Posterior cingulate gyrus (tissue), 11 donors: ENCODE data around the gene TESMIN.

ENCODE experiments used
- DNase-seq, 10 donors: peaks; one replicate each; pipeline versions ENCODE4 v3.0.0 to v3.0.0-alpha.2; 2020 to 2021; ENCODE audit warnings: mixed read lengths in 3 of 10
- intact Hi-C: fragments of 100-400 bp; cut with DNase I; formaldehyde crosslinking; loops from one replicate; pipeline ENCODE4 v1.15.1; 2023

Gene TESMIN

GRCh38 chr11:68714060-68714856 lies 37.1 kb downstream of the TESMIN start:
- peak in 3 of 10 donors; percentile 19 to 75 (median 28) for DNase-seq
- intact Hi-C loops = no loop called here

DNA sequence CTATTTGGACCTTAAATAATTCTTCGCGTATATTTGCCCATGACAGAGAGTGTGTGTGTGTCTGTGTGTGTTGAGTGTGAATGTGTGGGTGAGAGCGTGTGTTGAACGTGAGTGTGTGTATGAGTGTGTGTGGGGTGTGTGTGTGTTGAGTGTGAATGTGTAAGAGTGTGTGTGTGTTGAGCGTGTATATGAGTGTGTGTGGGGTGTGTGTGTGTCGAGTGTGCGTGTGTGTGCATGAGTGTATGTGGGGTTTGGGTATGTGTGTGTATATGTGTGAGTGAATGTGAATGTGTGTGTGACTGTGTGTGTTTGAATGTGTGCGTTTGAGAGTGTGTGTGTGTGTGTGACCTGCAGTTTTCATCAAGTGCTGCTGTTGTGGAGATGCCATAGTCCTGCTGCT lies 40.2 kb downstream of the TESMIN start:
- no peak for DNase-seq
- intact Hi-C loops = no loop called here

GRCh38 chr11:68710409-68710808 lies 40.9 kb downstream of the TESMIN start:
- intact Hi-C loops = no loop called here

DNA sequence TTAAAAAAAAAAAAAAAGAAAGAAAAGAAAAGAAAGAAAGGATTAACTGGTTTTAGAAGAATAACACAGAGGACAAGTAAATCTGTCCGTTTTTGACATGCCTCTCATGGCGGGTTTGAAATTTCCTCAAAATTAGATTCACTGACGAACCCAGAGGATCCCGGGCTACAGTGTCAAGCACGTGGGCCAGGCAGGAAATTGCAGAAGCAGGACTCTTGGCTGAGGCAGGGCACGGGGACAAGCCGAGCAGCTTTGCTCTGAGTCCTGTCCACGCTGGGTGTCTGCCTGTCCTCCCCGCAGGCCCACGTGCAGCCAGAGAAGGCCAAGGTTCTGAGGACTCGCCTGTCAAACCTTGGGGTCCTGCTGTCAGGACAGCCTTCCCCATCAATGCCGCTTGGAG lies 42.3 kb downstream of the TESMIN start:
- intact Hi-C loops = no loop called here
- no peak for DNase-seq

More at GRCh38 chr11:68710409-68710808, 40.9 kb downstream of the TESMIN start:
- DNase-seq = no peak

DNA sequence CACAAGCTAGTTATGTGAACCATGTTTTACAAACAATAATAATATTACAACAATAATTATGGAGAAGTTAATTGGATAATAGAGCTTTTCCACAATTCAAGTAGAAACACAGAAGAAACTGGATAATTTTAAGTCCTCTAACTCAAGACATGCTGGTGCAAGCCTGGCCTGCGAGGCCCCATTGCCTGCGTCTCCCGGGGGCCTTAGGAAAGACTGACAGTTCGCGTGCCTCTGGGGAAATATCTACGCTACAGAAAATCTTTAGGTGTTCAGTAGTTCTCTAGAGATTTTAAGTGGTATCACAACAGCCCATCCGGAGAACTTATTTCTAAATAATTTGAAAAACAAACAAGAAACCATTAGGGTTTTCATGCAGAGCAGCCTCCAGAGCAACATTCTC lies 43.8 kb downstream of the TESMIN start:
- DNase-seq = no peak
- intact Hi-C loops = no loop called here

- intact Hi-C loops = no loop called here
- no peak for DNase-seq
Measured at GRCh38 chr11:68704887-68705286, 46.4 kb downstream of the TESMIN start.

DNA sequence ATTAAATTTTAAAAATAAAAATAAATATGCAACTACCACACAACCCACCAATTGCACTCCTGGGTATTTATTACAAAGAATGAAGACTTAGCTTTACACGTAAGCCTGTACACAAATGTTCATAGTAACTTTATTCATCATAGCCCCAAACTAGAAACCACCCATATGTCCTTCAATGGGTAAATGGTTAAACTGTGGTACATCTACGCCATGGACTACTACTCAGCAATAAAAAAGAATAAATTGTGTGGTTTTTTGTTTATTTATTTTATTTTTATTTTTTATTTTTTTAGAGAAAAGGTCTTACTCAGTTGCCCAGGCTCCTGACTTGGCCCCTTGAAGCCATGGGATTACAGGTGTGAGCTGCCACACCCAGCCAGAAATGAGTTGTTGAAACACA lies 52.3 kb downstream of the TESMIN start:
- intact Hi-C loops = no loop called here
- no peak for DNase-seq

DNA sequence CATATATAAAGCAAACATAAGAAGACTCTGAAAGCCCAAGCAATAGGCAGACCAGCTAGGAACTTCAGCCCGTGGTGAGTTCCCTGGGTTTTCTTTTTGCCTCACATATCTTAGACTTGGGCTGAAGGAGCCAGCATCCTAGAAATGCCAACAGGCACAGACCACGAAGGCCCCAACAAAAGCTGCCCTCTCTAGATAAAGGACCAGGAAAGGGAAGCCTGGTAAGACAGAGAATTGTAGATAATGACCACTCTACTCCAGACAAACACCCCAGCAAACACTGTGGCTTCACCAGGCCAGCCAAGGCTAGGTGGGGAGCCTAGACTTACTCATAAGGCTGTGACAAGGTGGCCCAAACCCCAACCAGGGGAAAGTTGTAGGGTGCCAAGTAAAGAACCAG lies 55.8 kb downstream of the TESMIN start:
- DNase-seq = no peak
- intact Hi-C loops = no loop called here

GRCh38 chr11:68694431-68695297 lies 56.7 kb downstream of the TESMIN start:
- intact Hi-C loops = no loop called here
- DNase-seq = no peak

GRCh38 chr11:68693484-68693882 lies 57.8 kb downstream of the TESMIN start:
- intact Hi-C loops = no loop called here
- peak in 1 of 10 donors; percentile 42 for DNase-seq

DNA sequence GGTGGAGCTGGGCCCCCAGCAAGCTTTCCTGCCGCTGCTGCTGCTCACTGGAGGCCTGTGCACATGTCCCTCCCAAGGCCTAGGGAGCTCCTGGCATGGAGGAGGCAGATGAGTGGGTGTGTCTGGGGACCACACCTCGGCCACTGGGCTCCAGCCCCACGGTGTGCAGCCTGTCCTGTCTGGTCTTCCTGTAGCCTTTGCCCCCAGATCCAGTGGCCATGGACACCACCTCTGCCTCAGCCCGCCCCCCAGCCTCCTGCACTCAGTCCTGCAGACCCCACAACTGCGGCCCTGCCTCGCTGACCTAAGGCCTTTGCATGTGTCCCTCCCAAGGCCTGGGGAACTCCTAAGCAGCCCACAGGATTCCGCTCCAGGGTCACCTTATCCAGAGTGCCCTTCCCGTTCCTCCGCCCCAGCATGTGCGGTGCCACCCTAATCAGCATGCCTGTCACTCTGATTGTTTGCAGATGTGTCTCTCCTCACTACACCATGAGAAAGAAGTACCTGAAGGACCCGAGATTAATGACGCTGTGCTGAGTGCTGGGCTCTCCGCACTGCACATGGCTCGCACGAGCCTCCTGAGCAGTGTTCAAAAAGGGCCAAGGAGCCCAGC lies 58.3 kb downstream of the TESMIN start:
- DNase-seq = peak in 1 of 10 donors; percentile 67
- intact Hi-C loops = no loop called here

DNA sequence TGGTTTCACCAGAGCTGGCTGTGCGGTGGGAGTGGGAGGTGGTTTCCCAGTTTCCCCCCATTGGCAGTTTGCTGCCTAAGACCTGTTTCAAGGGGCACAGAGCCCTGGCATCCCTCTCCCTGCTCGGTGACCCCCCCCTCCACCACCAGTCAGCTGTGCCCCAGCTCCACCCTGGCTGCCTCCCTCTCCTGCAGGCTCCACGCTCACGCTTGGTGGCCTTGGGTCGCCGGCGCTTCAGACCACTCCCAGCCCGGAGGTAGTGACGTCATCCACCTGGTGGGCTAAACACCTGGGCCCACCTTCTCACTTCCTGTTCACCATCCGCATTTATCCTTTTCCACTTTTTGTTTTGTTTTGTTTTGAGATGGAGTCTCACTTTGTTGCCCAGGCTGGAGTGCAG lies 59.2 kb downstream of the TESMIN start:
- DNase-seq = peak in 1 of 10 donors; percentile 63
- intact Hi-C loops = no loop called here

GRCh38 chr11:68691402-68691784 lies 59.9 kb downstream of the TESMIN start:
- intact Hi-C loops = no loop called here
- no peak for DNase-seq

DNA sequence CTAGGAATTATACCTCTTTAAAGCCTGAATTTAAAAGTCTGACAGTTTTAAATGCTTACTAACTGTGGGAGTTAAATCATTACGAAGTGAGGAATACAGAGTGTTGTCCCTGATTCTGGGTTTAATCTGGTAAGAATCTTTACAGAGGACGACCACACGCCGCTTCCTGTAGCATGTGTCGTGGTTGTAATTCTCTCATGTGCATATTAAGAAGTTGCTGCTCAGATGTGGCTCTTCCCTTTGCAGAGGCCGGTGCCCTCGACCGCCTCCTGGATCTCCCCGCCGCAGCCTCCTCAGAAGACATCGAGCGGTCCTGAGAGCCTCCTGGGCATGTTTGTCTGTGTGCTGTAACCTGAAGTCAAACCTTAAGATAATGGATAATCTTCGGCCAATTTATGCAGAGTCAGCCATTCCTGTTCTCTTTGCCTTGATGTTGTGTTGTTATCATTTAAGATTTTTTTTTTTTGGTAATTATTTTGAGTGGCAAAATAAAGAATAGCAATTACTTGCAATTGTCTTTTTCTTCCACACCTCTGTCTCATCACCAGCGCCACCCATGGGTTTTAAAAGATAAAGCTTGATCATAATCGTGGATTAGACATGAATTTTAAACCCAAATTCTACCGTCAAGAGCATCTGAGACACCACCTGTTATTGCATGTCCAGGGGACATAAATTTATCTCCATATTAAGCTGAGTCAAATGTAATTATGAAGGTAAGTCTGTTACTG lies 60.5 kb downstream of the TESMIN start:
- intact Hi-C loops = no loop called here
- peak in 1 of 10 donors; percentile 6 for DNase-seq

GRCh38 chr11:68689737-68690625 lies 61.3 kb downstream of the TESMIN start:
- DNase-seq = peak in 1 of 10 donors; percentile 59
- intact Hi-C loops = no loop called here

DNA sequence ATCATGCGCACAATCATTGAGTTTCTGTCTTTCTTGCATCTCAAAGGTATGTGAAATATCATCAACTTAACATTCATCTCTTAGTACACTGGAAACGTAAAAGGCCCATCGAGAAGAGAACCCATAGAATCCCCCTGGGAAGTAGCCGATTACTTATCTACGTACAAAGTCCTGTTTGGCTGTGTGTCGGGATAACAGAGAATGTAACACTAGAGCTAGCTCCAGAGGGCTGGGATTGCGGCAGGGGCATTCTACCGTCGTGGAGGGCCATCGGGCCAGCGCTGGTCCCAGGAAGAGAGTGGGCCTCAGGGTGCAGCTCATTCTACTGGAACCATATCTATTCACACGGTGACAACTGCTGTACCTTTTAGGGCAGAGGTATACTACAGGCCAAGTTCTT lies 62.4 kb downstream of the TESMIN start:
- intact Hi-C loops = no loop called here
- peak in 1 of 10 donors; percentile 19 for DNase-seq

- intact Hi-C loops = no loop called here
- DNase-seq = peak in 1 of 10 donors; percentile 81
Measured at GRCh38 chr11:68687986-68688385, 63.3 kb downstream of the TESMIN start.

- DNase-seq = peak in 1 of 10 donors; percentile 1
- intact Hi-C loops = no loop called here
Measured at GRCh38 chr11:68687311-68687710, 64.0 kb downstream of the TESMIN start.

DNA sequence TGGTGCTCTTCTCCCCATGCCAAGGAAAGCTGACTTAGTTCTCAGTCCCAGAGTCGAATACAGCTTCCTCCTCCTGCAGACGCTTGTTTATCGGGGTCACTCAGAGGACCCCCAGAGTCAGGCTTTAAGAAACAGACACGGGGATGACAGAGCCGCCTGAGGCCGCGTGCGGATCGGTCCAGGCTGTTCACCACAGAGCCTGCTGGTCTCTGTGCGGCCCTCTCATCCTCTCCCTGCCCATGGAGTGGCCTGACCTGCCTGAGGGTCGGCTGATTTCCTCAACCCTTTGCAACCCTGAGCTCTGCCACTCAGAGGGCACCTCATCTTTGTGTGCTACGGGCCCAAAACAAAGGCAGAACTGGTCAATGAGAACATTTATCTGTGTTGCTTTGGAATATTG lies 64.8 kb downstream of the TESMIN start:
- peak in 1 of 10 donors; percentile 38 for DNase-seq
- intact Hi-C loops = no loop called here
